ENCODE data around the gene RSPH6A.

RSPH6A gene

GRCh38 chr19:45767410-45767880 lies 47.7 kb downstream of the RSPH6A start (continued):
- TF ChIP-seq ZNF184 (tag by site-specific recombination; IDR thresholded peaks at IDR 0.05) (no peak), ZNF76 (tag by site-specific recombination; IDR thresholded peaks at IDR 0.05; ENCODE audit: borderline replicate concordance, low read depth) (peak; percentile 11; the same call in 1 of the 2 replicates), PRDM4 (tag by site-specific recombination; IDR thresholded peaks at IDR 0.05) (peak; percentile 81), GLIS2 (tag by site-specific recombination; IDR thresholded peaks at IDR 0.05) (0 out of 2 replicates have a peak, but pooled peaks have one; percentile 34), ZBTB10 (tag by site-specific recombination; IDR thresholded peaks at IDR 0.05) (no peak), ZBTB17 (tag by site-specific recombination; IDR thresholded peaks at IDR 0.05) (no peak), GLI4 (tag by site-specific recombination; IDR thresholded peaks at IDR 0.05) (no peak), SETDB1 (IDR thresholded peaks at IDR 0.05; ENCODE audit: insufficient read length, low read length) (no peak), ZNF530 (tag by site-specific recombination; IDR thresholded peaks at IDR 0.05; ENCODE audit: low read depth) (no peak), ZFP41 (tag by site-specific recombination; IDR thresholded peaks at IDR 0.05; ENCODE audit: borderline replicate concordance) (no peak), KLF8 (tag by site-specific recombination; IDR thresholded peaks at IDR 0.05) (peak; percentile 85), PRDM1 (tag by site-specific recombination; IDR thresholded peaks at IDR 0.05) (peak; percentile 61), ZNF548 (tag by site-specific recombination; IDR thresholded peaks at IDR 0.05) (no peak), ZXDB (tag by site-specific recombination; IDR thresholded peaks at IDR 0.05) (no peak; the same call in 1 of the 2 replicates), KLF1 (tag by site-specific recombination; IDR thresholded peaks at IDR 0.05) (peak; percentile 94), ZNF391 (tag by site-specific recombination; IDR thresholded peaks at IDR 0.05; ENCODE audit: borderline replicate concordance, low read depth) (no peak), ZNF670 (tag by site-specific recombination; IDR thresholded peaks at IDR 0.05; ENCODE audit: low read depth) (no peak), MZF1 (tag by site-specific recombination; IDR thresholded peaks at IDR 0.05; ENCODE audit: borderline replicate concordance) (peak; percentile 19; the same call in 1 of the 2 replicates), ZNF121 (tag by site-specific recombination; IDR thresholded peaks at IDR 0.05) (no peak), ZFHX2 (tag by site-specific recombination; conservative IDR thresholded peaks at IDR 0.05) (peak; percentile 91), KLF10 (tag by site-specific recombination; IDR thresholded peaks at IDR 0.05) (peak; percentile 54; the same call in 1 of the 2 replicates), HIC1 (tag by site-specific recombination; IDR thresholded peaks at IDR 0.05) (peak; percentile 76), ZSCAN30 (tag by site-specific recombination; IDR thresholded peaks at IDR 0.05) (0 out of 2 replicates have a peak, but pooled peaks have one; percentile 49), ZNF692 (tag by site-specific recombination; IDR thresholded peaks at IDR 0.05) (0 out of 2 replicates have a peak, but pooled peaks have one; percentile 21), ZBTB8A (tag by site-specific recombination; IDR thresholded peaks at IDR 0.05) (peak; percentile 97), ZNF660 (tag by site-specific recombination; IDR thresholded peaks at IDR 0.05) (no peak), ZFP69B (tag by site-specific recombination; IDR thresholded peaks at IDR 0.05) (no peak; the same call in 1 of the 2 replicates), ZNF398 (tag by site-specific recombination; IDR thresholded peaks at IDR 0.05) (peak; percentile 82)
- TF ChIP-seq, protein P1, sequence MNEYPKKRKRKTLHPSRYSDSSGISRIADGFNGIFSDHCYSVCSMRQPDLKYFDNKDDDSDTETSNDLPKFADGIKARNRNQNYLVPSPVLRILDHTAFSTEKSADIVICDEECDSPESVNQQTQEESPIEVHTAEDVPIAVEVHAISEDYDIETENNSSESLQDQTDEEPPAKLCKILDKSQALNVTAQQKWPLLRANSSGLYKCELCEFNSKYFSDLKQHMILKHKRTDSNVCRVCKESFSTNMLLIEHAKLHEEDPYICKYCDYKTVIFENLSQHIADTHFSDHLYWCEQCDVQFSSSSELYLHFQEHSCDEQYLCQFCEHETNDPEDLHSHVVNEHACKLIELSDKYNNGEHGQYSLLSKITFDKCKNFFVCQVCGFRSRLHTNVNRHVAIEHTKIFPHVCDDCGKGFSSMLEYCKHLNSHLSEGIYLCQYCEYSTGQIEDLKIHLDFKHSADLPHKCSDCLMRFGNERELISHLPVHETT (tag by site-specific recombination; IDR thresholded peaks at IDR 0.05) = no peak

All from HEK293 (cell line).